Neural cell (in vitro differentiated cells): ENCODE results near the gene REC114. TPM values are rescaled to one million over a fixed set of nuclear protein-coding genes. Genes with fewer than 3 reads are reported as not detected.

ENCODE experiments used
- H2AFZ ChIP-seq: fragments of 200-600, 300-800 bp; sonication (generic), shearing (Covaris generic); 2 replicates; pipeline ENCODE4 v1.6.0; 2014; ENCODE audit warnings: low read depth, mild to moderate bottlenecking, antibody characterized with exemption, low read length, moderate library complexity
- H3F3A ChIP-seq: fragments of 200-600 bp; shearing (Covaris generic); 2 replicates; pipeline ENCODE4 v1.6.1; 2016; ENCODE audit warnings: mild to moderate bottlenecking, moderate library complexity, mixed read lengths, antibody characterized with exemption, low read length; ENCODE audit not compliant: insufficient read depth, poor library complexity, severe bottlenecking
- H3K27ac ChIP-seq: fragments of 200-600, 300-800 bp; sonication (generic), shearing (Covaris generic); 2 replicates; pipeline ENCODE4 v1.5.1; 2014; ENCODE audit warnings: mild to moderate bottlenecking, low read length, moderate library complexity
- H3K27me3 ChIP-seq: fragments of 300-800, 200-600 bp; sonication (generic), shearing (Covaris generic); 2 replicates; pipeline ENCODE4 v1.6.0; 2014; ENCODE audit warnings: mild to moderate bottlenecking, low read depth, low read length, moderate library complexity; ENCODE audit not compliant: insufficient read depth
- H3K36me3 ChIP-seq: fragments of 300-800, 200-600 bp; sonication (generic), shearing (Covaris generic); 2 replicates; pipeline ENCODE4 v1.5.1; 2014; ENCODE audit warnings: mild to moderate bottlenecking, antibody characterized with exemption, low read length, moderate library complexity; ENCODE audit not compliant: insufficient read depth
- H3K4me2 ChIP-seq: fragments of 300-800, 200-600 bp; sonication (generic), shearing (Covaris generic); 2 replicates; pipeline ENCODE4 v1.6.0; 2014; ENCODE audit warnings: mild to moderate bottlenecking, low read length
- H3K4me3 ChIP-seq: fragments of 300-800, 200-600 bp; sonication (generic), shearing (Covaris generic); 2 replicates; pipeline ENCODE4 v1.5.1; 2014; ENCODE audit warnings: mild to moderate bottlenecking, low read length, moderate library complexity
- H3K79me2 ChIP-seq: fragments of 200-600 bp; shearing (Covaris generic); replicated peaks from 2 replicates; pipeline ENCODE4 v1.6.0; 2014; ENCODE audit warnings: mild to moderate bottlenecking, low read length, moderate library complexity; ENCODE audit not compliant: insufficient read depth
- H3K9ac ChIP-seq: fragments of 300-800, 200-600 bp; sonication (generic), shearing (Covaris generic); 2 replicates; pipeline ENCODE4 v1.6.1; 2016; ENCODE audit warnings: mild to moderate bottlenecking, low read length, mixed read lengths
- H3K9me2 ChIP-seq: fragments of 200-600 bp; shearing (Covaris generic); 2 replicates; pipeline ENCODE4 v1.6.1; 2016; ENCODE audit warnings: mild to moderate bottlenecking, low read length, mixed read lengths; ENCODE audit not compliant: insufficient read depth
- H3K9me3 ChIP-seq: fragments of 200-600, 300-800 bp; sonication (generic), shearing (Covaris generic); 2 replicates; pipeline ENCODE4 v1.6.1; 2016; ENCODE audit warnings: mild to moderate bottlenecking, mixed run types, low read length, moderate library complexity, mixed read lengths
- H4K20me1 ChIP-seq: fragments of 200-600 bp; shearing (Covaris generic); 2 replicates; pipeline ENCODE4 v1.6.1; 2016; ENCODE audit warnings: mild to moderate bottlenecking, mixed run types; ENCODE audit not compliant: insufficient read depth
- CTCF ChIP-seq: fragments of 450-650 bp; IDR thresholded peaks from 2 replicates; pipeline ENCODE4 v1.5.1; 2014; ENCODE audit warnings: antibody characterized with exemption, mild to moderate bottlenecking, moderate library complexity; ENCODE audit not compliant: poor library complexity, severe bottlenecking
- EP300 ChIP-seq: fragments of 450-650 bp; conservative IDR thresholded peaks from 2 replicates; pipeline ENCODE4 v1.6.1; 2014; ENCODE audit warnings: antibody characterized with exemption, mild to moderate bottlenecking, moderate library complexity; ENCODE audit not compliant: poor library complexity, severe bottlenecking
- EZH2 ChIP-seq: fragments of 200-600, 300-800 bp; shearing (Covaris generic), sonication (generic); IDR thresholded peaks from 2 replicates; pipeline ENCODE4 v1.6.1; 2014; ENCODE audit warnings: antibody characterized with exemption, low read length, borderline replicate concordance, mild to moderate bottlenecking; ENCODE audit not compliant: insufficient read depth, poor library complexity, severe bottlenecking
- MXI1 ChIP-seq: fragments of 450-650 bp; conservative IDR thresholded peaks from 2 replicates; pipeline ENCODE4 v1.6.1; 2014; ENCODE audit warnings: antibody characterized with exemption, mild to moderate bottlenecking; ENCODE audit not compliant: poor library complexity, severe bottlenecking
- POLR2AphosphoS5 ChIP-seq: IDR thresholded peaks from 2 replicates; pipeline ENCODE4 v1.6.1; 2012
- RAD21 ChIP-seq: fragments of 450-650 bp; conservative IDR thresholded peaks from 2 replicates; pipeline ENCODE4 v1.6.1; 2014; ENCODE audit warnings: antibody characterized with exemption, mild to moderate bottlenecking, moderate library complexity
- REST ChIP-seq: IDR thresholded peaks from 2 replicates; pipeline ENCODE4 v1.6.1; 2012; ENCODE audit warnings: borderline replicate concordance
- SMC3 ChIP-seq: fragments of 450-650 bp; conservative IDR thresholded peaks from 2 replicates; pipeline ENCODE4 v1.6.1; 2014; ENCODE audit warnings: antibody characterized with exemption, mild to moderate bottlenecking, moderate library complexity; ENCODE audit not compliant: poor library complexity
- TAF1 ChIP-seq: IDR thresholded peaks from 2 replicates; pipeline ENCODE4 v1.6.1; 2012; ENCODE audit warnings: low read depth
- polyA plus RNA-seq: library from polyadenylated mRNA; depleted of rRNA; stranded (reverse); fragments of >200 nt; gene quantifications from 2 replicates; pipeline ENCODE4 v1.2.3, GENCODE V29; 2014

REC114 gene
- polyA plus RNA-seq, 1 donor from 2014 or later = not detected

- H3K9me2 ChIP-seq = no peaks in the 10 kb centered on the region
- H3F3A ChIP-seq = no peaks in the 10 kb centered on the region
- H3K27me3 ChIP-seq = no peaks in the 10 kb centered on the region
- TF ChIP-seq REST = no peak
- TF ChIP-seq SMC3 = no peak
- TF ChIP-seq RAD21 = no peak
- TF ChIP-seq TAF1 = no peak
- no peak for TF ChIP-seq EP300
- TF ChIP-seq CTCF = no peak
- no peak for TF ChIP-seq MXI1
- no peak for TF ChIP-seq POLR2AphosphoS5
- no peak for TF ChIP-seq EZH2
- H3K27ac ChIP-seq = no peak overlapping the region
- H3K9ac ChIP-seq = no peak overlapping the region
- H2AFZ ChIP-seq = no peak overlapping the region
- H4K20me1 ChIP-seq = no peaks in the 10 kb centered on the region
- peaks cover 9% of the 10 kb centered on the region for H3K36me3 ChIP-seq
- no peak overlapping the region for H3K4me3 ChIP-seq
- H3K79me2 ChIP-seq = peaks cover 7% of the 10 kb centered on the region
- no peaks in the 10 kb centered on the region for H3K9me3 ChIP-seq
- H3K4me2 ChIP-seq = no peak overlapping the region
Observed at GRCh38 chr15:73589766-73590165, 146.8 kb downstream of the REC114 start.

- peaks cover 7% of the 10 kb centered on the region for H3K79me2 ChIP-seq
- no peak overlapping the region for H3K9ac ChIP-seq
- no peaks in the 10 kb centered on the region for H3K9me3 ChIP-seq
- H3K27me3 ChIP-seq = no peaks in the 10 kb centered on the region
- no peak overlapping the region for H2AFZ ChIP-seq
- no peaks in the 10 kb centered on the region for H3F3A ChIP-seq
- H3K4me3 ChIP-seq = no peak overlapping the region
- no peak overlapping the region for H3K4me2 ChIP-seq
- no peak overlapping the region for H3K27ac ChIP-seq
- no peaks in the 10 kb centered on the region for H3K9me2 ChIP-seq
- no peak for TF ChIP-seq POLR2AphosphoS5
- no peak for TF ChIP-seq TAF1
- TF ChIP-seq CTCF = no peak
- no peak for TF ChIP-seq RAD21
- TF ChIP-seq EP300 = no peak
- no peak for TF ChIP-seq MXI1
- TF ChIP-seq SMC3 = no peak
- no peak for TF ChIP-seq REST
- no peak for TF ChIP-seq EZH2
- peaks cover 9% of the 10 kb centered on the region for H3K36me3 ChIP-seq
- H4K20me1 ChIP-seq = no peaks in the 10 kb centered on the region
Observed at GRCh38 chr15:73590263-73590662, 147.3 kb downstream of the REC114 start.
